ENCODE measurements around the gene PILRA.
"Not testable (repeated sequence)": the region's sequence is repeated elsewhere in the genome, so short reads cannot be mapped to it uniquely, and the experiment has no call there.

Gene PILRA

DNA sequence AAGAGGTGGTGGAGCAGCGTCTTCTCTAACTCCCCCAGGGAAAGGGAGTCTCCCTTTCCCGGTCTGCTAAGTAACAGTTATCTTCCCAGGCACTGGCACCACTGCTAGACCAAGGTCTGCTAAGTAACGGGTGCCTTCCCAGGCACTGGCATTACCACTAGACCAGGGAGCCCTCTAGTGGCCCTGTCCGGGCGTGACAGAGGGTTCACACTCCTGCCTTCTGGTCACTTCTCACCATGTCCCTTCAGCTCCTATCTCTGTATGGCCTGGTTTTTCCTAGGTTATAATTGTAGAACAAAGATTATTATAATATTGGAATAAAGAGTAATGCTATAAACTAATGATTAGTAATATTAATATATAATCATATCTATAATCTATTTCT, 28.0 kb upstream of the PILRA start:
- not testable (repeated sequence) for H3K4me3 ChIP-seq (replicated peaks; ENCODE audit: low read depth, low read length)
- DNase-seq (ENCODE audit: low read depth) = peak; percentile 67
- TF ChIP-seq, protein P1, sequence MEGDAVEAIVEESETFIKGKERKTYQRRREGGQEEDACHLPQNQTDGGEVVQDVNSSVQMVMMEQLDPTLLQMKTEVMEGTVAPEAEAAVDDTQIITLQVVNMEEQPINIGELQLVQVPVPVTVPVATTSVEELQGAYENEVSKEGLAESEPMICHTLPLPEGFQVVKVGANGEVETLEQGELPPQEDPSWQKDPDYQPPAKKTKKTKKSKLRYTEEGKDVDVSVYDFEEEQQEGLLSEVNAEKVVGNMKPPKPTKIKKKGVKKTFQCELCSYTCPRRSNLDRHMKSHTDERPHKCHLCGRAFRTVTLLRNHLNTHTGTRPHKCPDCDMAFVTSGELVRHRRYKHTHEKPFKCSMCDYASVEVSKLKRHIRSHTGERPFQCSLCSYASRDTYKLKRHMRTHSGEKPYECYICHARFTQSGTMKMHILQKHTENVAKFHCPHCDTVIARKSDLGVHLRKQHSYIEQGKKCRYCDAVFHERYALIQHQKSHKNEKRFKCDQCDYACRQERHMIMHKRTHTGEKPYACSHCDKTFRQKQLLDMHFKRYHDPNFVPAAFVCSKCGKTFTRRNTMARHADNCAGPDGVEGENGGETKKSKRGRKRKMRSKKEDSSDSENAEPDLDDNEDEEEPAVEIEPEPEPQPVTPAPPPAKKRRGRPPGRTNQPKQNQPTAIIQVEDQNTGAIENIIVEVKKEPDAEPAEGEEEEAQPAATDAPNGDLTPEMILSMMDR (IDR thresholded peaks at IDR 0.05; ENCODE audit: low read length, missing control alignments) = peak; percentile 37

DNA sequence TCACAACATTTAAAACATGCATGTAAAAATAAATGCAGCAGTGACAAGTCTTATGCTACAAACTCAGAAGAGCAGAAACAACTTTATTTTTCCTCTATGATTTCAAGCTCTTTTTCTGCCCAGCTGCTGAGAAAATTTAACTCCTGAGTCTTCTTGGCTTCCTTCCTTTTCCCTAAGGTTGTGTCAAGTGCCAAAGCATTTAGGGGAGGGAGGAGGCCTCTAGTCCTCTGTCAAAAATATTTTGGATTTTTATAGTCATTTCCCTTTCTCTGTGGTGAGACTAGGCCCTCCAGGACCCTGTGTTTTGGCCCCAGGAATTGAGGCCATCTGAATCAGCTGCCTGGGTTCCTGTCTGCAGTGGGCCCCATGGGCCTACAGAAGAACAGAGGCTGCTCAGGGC, 26.4 kb upstream of the PILRA start:
- DNase-seq (ENCODE audit: low read depth) = no peak
- TF ChIP-seq, protein P1 (IDR thresholded peaks at IDR 0.05; ENCODE audit: low read length, missing control alignments) = no peak
- no peak overlapping the region for H3K4me3 ChIP-seq (replicated peaks; ENCODE audit: low read depth, low read length)

DNA sequence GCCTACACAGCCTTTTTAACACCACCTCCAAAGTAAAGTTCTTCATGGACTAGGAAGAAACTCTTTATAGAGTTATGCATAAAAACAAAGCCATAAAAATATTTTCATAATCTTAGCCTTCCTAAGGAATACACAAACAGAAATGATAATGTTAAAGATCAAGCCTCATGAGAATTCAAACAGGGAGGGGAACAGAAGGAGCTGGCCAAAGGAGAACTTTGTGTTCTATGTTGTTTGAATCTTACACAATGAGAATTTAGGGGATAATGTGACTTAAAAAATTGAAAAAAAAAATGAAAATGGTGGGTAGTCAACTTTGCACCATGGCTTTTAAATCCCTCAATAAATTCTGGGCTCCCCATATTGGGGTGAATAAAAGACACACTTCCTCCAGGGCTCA, 24.5 kb upstream of the PILRA start:
- no peak overlapping the region for H3K4me3 ChIP-seq (replicated peaks; ENCODE audit: low read depth, low read length)
- TF ChIP-seq, protein P1 (IDR thresholded peaks at IDR 0.05; ENCODE audit: low read length, missing control alignments) = no peak

DNA sequence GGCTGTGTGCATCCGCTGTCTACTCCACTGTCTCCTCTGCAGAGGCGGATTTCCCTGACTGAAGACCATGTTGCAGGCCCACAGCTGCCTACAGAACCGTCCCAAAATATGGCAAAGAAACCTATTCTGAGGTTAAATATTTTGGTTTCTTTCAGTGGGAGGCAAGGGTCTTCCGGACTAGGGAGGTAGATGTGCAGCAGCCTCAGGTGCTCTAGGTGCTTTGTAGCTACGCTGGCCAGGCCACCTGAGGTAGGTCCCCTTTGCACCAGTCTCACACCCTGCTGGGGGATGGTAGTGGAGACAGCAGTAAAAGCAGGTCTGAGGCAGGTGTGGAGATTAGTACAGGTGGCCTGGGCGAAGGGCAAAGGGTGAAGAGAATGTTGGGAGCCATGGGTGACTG, 23.5 kb upstream of the PILRA start:
- no peak for DNase-seq (ENCODE audit: low read depth)
- no peak overlapping the region for H3K4me3 ChIP-seq (replicated peaks; ENCODE audit: low read depth, low read length)
- TF ChIP-seq, protein P1 (IDR thresholded peaks at IDR 0.05; ENCODE audit: low read length, missing control alignments) = no peak

More for the DNA sequence above, 24.5 kb upstream of the PILRA start:
- DNase-seq (ENCODE audit: low read depth) = no peak

DNA sequence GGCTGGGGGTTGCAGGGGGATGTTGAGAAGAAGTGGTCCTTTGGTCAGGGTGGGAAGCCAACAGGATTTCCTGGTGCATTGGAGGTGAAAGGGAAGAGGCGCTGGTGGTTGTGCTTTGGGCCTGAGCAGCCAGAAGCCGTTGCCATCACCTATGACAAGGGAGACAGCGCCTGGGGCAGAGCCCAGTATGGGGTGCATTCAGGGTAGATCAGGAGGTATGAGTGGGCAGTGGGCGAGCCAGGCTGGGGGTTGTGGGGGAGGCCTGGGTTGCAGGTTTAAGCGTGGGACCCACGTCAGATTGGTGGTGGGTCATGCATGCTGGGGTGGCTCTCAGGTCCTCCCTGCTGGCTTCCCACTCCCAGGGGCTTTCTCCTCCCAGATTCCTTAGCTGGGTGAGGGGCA, 21.6 kb upstream of the PILRA start:
- TF ChIP-seq, protein P1 (IDR thresholded peaks at IDR 0.05; ENCODE audit: low read length, missing control alignments) = no peak
- H3K4me3 ChIP-seq (replicated peaks; ENCODE audit: low read depth, low read length) = no peak overlapping the region
- no peak for DNase-seq (ENCODE audit: low read depth)

DNA sequence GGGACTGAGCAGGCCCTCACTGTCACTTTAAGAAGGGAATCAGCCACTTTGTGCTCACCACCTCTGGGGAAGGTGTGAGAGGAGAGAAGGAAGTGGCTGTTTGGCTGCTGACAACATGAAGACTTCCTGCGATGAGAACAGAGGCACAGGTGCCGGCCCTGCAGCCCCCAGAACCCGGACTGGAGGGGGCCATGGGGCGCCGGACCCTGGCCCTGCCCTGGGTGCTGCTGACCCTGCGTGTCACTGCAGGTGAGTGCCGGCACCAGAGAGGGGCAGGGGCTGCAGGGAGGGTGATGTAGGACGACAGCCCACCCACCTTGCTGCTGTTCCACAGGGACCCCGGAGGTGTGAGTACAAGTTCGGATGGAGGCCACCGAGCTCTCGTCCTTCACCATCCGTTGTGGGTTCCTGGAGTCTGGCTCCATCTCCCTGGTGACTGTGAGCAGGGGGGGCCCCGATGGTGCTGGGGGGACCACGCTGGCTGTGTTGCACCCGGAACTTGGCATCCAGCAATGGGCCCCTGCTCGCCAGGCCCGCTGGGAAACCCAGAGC, 21.0 kb upstream of the PILRA start:
- not testable (repeated sequence) for DNase-seq (ENCODE audit: low read depth); H3K4me3 ChIP-seq (replicated peaks; ENCODE audit: low read depth, low read length)

DNA sequence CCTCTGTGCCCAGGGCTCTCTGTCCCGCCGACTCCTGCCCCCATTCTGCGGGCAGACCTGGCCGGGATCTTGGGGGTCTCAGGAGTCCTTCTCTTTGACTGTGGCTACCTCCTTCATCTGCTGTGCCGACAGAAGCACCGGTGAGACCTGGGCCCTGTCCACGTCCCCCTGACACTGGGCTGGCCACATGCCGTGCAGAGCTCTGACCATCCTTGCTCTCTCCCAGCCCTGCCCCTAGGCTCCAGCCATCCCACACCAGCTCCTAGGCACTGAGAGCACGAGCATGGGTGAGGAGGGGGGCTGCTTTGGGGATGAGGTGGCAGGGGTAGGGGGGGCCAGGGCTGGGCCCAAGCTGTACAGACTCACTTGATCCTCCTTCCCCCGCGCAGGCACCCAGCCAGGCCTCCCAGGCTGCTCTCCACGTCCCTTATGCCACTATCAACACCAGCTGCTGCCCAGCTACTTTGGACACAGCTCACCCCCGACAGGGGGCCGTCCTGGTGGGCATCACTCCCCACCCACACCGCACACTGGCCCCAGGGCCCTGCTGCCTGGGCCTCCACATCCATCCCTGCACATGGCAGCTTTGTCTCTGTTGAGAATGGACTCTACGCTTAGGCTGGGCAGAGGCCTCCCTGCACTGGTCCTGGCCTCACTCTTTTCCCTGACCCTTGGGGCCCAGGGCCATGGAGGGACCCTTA, 20.2 kb upstream of the PILRA start:
- DNase-seq (ENCODE audit: low read depth) = no peak
- H3K4me3 ChIP-seq (replicated peaks; ENCODE audit: low read depth, low read length) = no peak overlapping the region
- TF ChIP-seq, protein P1 (IDR thresholded peaks at IDR 0.05; ENCODE audit: low read length, missing control alignments) = no peak
